ENCODE data around the gene DNAJC5. TPM values are rescaled to one million over a fixed set of nuclear protein-coding genes. Genes with fewer than 3 reads are reported as not detected.

The DNAJC5 gene
- total and polyA plus RNA-seq, 2 donors (not counting 1 experiment from before 2014, with no cell fraction given), result 12.2 to 33.3 TPM

GRCh38 chr20:63897978-63898561, 3.1 kb downstream of the DNAJC5 start:
- ChIA-PET POLR2A (no interaction called here), CTCF (interaction anchor here (0.7 to 1.3 kb wide), 2 partner anchors 27 to 76 kb away, joined by 3 to 4 read pairs; no protein-coding TSS in a partner anchor)
- no peak overlapping the region for H3K4me2 ChIP-seq (replicated peaks; ENCODE audit: low read depth, low read length, poor library complexity, severe bottlenecking)
- peaks cover 27 to 57% of the 10 kb centered on the region in 2 donors for H3K4me1 ChIP-seq (ENCODE audit: control insufficient read depth in 2 of 2, insufficient read depth in 2 of 2, low read length in 2 of 2)
- no peak overlapping the region for H2AFZ ChIP-seq (ENCODE audit: insufficient read depth, low read depth, low read length, poor library complexity, severe bottlenecking)
- DNase-seq, result no peak
- no peak overlapping the region for H3K4me3 ChIP-seq (ENCODE audit: control extremely low read depth in 1 of 5, extremely low read depth in 1 of 5, insufficient read depth in 1 of 5, low read depth in 2 of 5, low read length in 4 of 5)
- H3K27me3 Mint-ChIP-seq, result no peaks in the 10 kb centered on the region
- TF ChIP-seq EZH2 (IDR thresholded peaks at IDR 0.05; ENCODE audit: borderline replicate concordance, insufficient read depth, low read depth, low read length, poor library complexity, severe bottlenecking), result no peak
- TF ChIP-seq CTCF (IDR thresholded peaks at IDR 0.05), result no peak
- H3K4me1 Mint-ChIP-seq, result peaks cover 59% of the 10 kb centered on the region
- no peak overlapping the region for H3K4me3 Mint-ChIP-seq
- H3K27ac Mint-ChIP-seq, result no peak overlapping the region
- WGBS (ENCODE audit: insufficient coverage), result 94% methylated on average over 6 of the region's 6 CpGs
- peaks cover 0 to 8% of the 10 kb centered on the region in 2 experiments for H3K36me3 ChIP-seq (replicated peaks in 1 of 2; ENCODE audit: control extremely low read depth in 1 of 2, control insufficient read depth in 1 of 2, extremely low read depth in 1 of 2, insufficient read depth in 2 of 2, low read length in 1 of 2)
- no peak for ATAC-seq (ENCODE audit: low read depth)
- peaks cover 68% of the 10 kb centered on the region for H4K20me1 ChIP-seq (ENCODE audit: control insufficient read depth, insufficient read depth, low read length, poor library complexity, severe bottlenecking)
- peak overlapping the region in 1 of 2 donors; percentile 30 for H3K27ac ChIP-seq (ENCODE audit: low read length in 2 of 2)
- no peaks in the 10 kb centered on the region for H3K9me3 ChIP-seq (ENCODE audit: control extremely low read depth in 1 of 3, control insufficient read depth in 2 of 3, insufficient read depth in 1 of 3, low read length in 2 of 3)
- intact Hi-C loops (cut with micrococcal nuclease), result loop anchor here (2.0 to 10.0 kb wide), 2 partner anchors 271 to 943 kb away; partner anchors contain the start of genes GMEB2 and SLC17A9
- H3K9me3 Mint-ChIP-seq (ENCODE audit: insufficient read depth), result no peaks in the 10 kb centered on the region
- no peaks in the 10 kb centered on the region for H3K27me3 ChIP-seq (replicated peaks in 1 of 4; ENCODE audit: control extremely low read depth in 1 of 4, control insufficient read depth in 3 of 4, insufficient read depth in 4 of 4, low read length in 3 of 4)
- no peak overlapping the region for H3K9ac ChIP-seq (ENCODE audit: low read length)
- H3K79me2 ChIP-seq (ENCODE audit: control insufficient read depth, insufficient read depth, low read length), result peaks cover 72% of the 10 kb centered on the region

- Mint-ChIP-seq H3K4me1 (peaks cover 61% of the 10 kb centered on the region), H3K27ac (peak overlapping the region; percentile 64), H3K4me3 (no peak overlapping the region), H3K9me3 (ENCODE audit: insufficient read depth) (no peaks in the 10 kb centered on the region), H3K27me3 (no peaks in the 10 kb centered on the region)
- H3K4me1 ChIP-seq (ENCODE audit: control insufficient read depth in 2 of 2, insufficient read depth in 2 of 2, low read length in 2 of 2), result peaks cover 28 to 66% of the 10 kb centered on the region in 2 donors
- no peak overlapping the region for H3K4me3 ChIP-seq (ENCODE audit: control extremely low read depth in 1 of 5, extremely low read depth in 1 of 5, insufficient read depth in 1 of 5, low read depth in 2 of 5, low read length in 4 of 5)
- H3K27me3 ChIP-seq (replicated peaks in 1 of 4; ENCODE audit: control extremely low read depth in 1 of 4, control insufficient read depth in 3 of 4, insufficient read depth in 4 of 4, low read length in 3 of 4), result no peaks in the 10 kb centered on the region
- intact Hi-C loops (cut with micrococcal nuclease), result loop anchor here (10.0 kb wide), 1 partner anchor 944 kb away; the partner anchor contains the start of gene SLC17A9
- TF ChIP-seq EZH2 (IDR thresholded peaks at IDR 0.05; ENCODE audit: borderline replicate concordance, insufficient read depth, low read depth, low read length, poor library complexity, severe bottlenecking), result no peak
- TF ChIP-seq CTCF (IDR thresholded peaks at IDR 0.05), result no peak
- H3K4me2 ChIP-seq (replicated peaks; ENCODE audit: low read depth, low read length, poor library complexity, severe bottlenecking), result no peak overlapping the region
- ATAC-seq (ENCODE audit: low read depth) (no peak), DNase-seq (no peak)
- peaks cover 77% of the 10 kb centered on the region for H4K20me1 ChIP-seq (ENCODE audit: control insufficient read depth, insufficient read depth, low read length, poor library complexity, severe bottlenecking)
- CTCF ChIA-PET, result interaction anchor here (1.3 kb wide), 1 partner anchor 75 kb away, joined by 3 read pairs; no protein-coding TSS in a partner anchor
- no peaks in the 10 kb centered on the region for H3K9me3 ChIP-seq (ENCODE audit: control extremely low read depth in 1 of 3, control insufficient read depth in 2 of 3, insufficient read depth in 1 of 3, low read length in 2 of 3)
- WGBS (ENCODE audit: insufficient coverage), result 96% methylated on average over 10 of the region's 10 CpGs
- peaks cover 0 to 11% of the 10 kb centered on the region in 2 experiments for H3K36me3 ChIP-seq (replicated peaks in 1 of 2; ENCODE audit: control extremely low read depth in 1 of 2, control insufficient read depth in 1 of 2, extremely low read depth in 1 of 2, insufficient read depth in 2 of 2, low read length in 1 of 2)
- POLR2A ChIA-PET, result interaction anchor here (0.7 kb wide), 1 partner anchor 60 kb away, joined by 9 read pairs; no protein-coding TSS in a partner anchor
- no peak overlapping the region for H3K27ac ChIP-seq (ENCODE audit: low read length in 2 of 2)
- H2AFZ ChIP-seq (ENCODE audit: insufficient read depth, low read depth, low read length, poor library complexity, severe bottlenecking), result no peak overlapping the region
- no peak overlapping the region for H3K9ac ChIP-seq (ENCODE audit: low read length)
- H3K79me2 ChIP-seq (ENCODE audit: control insufficient read depth, insufficient read depth, low read length), result peaks cover 81% of the 10 kb centered on the region
Observed at GRCh38 chr20:63898882-63899558, 4.1 kb downstream of the DNAJC5 start.

Measured in B cell (primary cell).